Measurements from ENCODE around the gene DEFB118.
"Not testable (repeated sequence)": the region's sequence is repeated elsewhere in the genome, so short reads cannot be mapped to it uniquely, and the experiment has no call there.

The DEFB118 gene, protein sequence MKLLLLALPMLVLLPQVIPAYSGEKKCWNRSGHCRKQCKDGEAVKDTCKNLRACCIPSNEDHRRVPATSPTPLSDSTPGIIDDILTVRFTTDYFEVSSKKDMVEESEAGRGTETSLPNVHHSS

GRCh38 chr20:31368301-31368700 lies at the start of gene DEFB118:
TSS of gene DEFB118 (plus strand) at chr20:31368601. CDS start at chr20:31368651, 50 bp downstream.
- DNase-seq: no peak

DNA sequence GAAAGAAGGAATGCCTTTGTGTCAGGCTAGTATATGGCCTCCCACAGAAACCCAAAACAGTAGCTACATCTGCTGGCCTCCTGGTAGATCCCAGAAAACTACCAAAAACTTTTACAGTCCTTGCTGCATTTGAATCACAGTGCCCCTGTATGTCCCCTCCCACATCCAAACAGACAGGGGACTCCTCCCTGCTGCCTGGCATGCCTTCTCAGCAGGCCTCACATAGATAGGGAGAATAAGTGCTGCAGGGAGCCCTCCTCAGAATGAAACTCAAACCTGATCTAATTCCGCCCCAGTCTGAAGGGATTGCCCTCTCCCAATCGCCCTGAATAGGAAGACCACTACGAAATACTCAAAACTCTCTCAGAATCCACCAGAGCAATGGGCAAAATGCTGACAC lies 45.9 kb upstream of the DEFB118 start:
- DNase-seq: no peak

DNA sequence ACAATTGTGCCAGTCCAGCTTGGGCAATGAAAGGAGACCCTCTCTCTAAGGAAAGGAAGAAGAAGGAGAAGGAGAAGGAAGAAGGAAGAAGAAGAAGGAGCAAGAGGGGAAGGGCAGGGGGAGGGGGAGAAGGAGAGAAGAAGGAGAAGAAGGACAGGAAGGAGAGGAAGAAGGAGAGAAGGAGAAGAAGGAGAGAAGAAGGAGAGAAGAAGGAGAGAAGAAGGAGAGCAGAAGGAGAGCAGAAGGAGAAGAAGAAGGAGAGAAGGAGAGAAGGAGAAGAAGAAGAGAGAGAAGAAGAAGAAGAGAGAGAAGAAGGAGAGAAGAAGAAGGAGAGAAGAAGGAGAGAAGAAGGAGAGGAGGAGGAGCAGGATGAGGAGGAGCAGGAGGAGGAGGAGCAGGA lies 37.5 kb upstream of the DEFB118 start:
- DNase-seq: no peak

DNA sequence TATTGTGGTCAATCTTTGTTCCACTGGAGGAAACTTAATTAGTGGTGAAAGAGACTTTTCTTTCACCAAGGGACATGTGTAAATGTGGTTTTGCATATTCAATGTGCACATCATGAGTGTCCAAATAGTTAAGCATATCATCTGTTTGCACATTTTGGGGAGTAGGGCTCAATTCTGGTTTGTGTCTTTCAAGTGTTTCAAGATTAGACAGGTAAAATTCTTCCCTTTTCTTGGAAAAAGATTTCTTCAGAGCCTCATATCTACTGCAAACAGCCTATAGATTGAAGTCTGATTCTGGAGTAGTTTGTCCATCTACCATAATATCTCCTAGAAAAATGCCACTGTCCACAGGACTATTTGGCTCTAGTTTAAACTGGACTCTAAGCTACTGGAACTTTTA lies 26.9 kb upstream of the DEFB118 start:
- DNase-seq: no peak

GRCh38 chr20:31355981-31356380 lies 12.4 kb upstream of the DEFB118 start:
- no peak for DNase-seq

- DNase-seq: no peak
Measured at GRCh38 chr20:31363295-31363694, 5.1 kb upstream of the DEFB118 start.

GRCh38 chr20:31364272-31364671 lies 4.1 kb upstream of the DEFB118 start:
- DNase-seq: not testable (repeated sequence)

GRCh38 chr20:31374346-31374745 lies 5.9 kb downstream of the DEFB118 start:
- DNase-seq: no peak

GRCh38 chr20:31390490-31390889 lies 22.1 kb downstream of the DEFB118 start, which contains the start of gene DEFB119:
TSS of gene DEFB119 (minus strand) at chr20:31390590. CDS start at chr20:31390483, 107 bp downstream.
- DNase-seq: no peak

DNA sequence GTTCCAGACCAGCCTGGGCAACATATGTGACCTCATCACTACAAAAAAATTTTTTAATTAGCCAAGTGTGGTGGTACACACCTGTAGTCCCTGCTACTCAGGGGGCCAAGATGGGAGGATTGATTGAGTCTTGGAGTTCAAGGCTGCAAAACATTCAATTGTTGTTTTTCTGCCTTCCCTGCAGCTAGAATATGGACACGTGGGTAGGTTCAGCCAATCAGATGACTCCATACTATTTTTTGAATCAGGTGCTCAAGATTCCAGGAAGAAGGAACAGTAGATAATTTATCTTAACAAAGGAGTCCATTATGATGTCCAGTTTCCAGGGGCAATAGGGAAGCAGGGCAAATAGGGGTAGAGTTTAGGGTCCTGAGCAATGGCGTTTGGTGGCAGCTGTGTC lies 24.4 kb downstream of the DEFB118 start:
- DNase-seq: no peak

GRCh38 chr20:31394900-31395299 lies 26.5 kb downstream of the DEFB118 start:
- DNase-seq: no peak

GRCh38 chr20:31403886-31404285 lies 35.5 kb downstream of the DEFB118 start:
- no peak for DNase-seq

DNA sequence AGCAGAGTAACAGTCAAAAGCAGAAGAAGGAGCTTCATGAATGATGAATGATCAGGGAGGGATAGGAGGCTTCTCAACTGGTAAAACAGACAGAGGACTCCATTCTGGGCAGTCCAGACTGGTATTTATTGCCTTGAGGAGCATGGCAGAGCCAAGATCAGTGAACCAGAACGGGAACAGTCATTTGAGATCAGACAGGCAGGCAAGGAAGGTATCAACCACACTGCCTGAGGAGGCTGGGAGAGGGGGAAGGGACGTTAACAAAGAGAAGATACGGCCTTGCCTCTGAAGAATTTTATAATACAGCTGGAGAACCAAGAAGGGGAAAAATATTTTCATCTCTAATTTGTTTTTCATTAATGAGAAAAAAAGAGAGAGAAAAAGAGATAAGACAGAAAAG lies 37.7 kb downstream of the DEFB118 start, which contains the start of gene DEFB121:
DEFB121 (minus strand) TSS at position 101 of the 400 bp plus-strand sequence; CDS start at position 38, 63 bp downstream.
- no peak for DNase-seq

- no peak for DNase-seq
Measured at GRCh38 chr20:31410011-31410410, 41.6 kb downstream of the DEFB118 start.

DNA sequence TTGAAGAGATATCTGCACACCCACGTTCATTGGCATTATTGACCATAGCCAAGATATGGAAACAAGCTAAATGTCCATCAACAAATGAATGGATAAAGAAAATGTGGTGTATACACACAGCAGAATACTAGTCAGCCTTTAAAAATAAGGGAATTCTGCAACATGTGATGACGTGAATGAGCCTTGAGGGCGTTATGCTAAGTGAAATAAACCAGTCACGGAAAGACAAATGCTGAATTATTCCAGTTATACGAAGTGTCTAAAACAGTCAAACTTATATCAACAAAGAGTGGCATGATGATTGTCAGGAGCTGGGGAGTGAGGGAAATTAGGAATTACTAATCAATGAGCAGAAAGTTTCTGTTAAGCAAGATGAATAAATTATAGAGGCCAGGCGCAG lies 46.0 kb downstream of the DEFB118 start:
- no peak for DNase-seq

DNA sequence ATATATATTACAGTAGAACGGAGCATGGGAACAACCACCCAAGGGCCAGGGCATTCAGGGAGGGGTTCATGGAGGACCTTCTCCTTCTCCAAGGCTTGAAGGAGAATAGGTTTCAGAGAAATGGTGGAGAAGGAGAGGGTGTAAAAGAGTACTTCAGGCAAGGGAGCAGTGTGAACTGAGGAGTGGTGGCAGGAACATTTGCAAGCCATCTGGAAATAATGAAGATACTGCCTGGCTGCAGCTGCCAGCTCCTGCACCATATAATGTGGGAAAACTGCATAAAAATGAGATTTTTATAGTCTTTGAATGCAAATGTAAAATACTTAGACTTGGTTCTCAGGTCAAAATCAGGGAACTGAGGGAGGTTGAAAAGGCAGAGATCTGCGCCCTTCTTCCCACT lies 47.3 kb downstream of the DEFB118 start:
- no peak for DNase-seq

DNA sequence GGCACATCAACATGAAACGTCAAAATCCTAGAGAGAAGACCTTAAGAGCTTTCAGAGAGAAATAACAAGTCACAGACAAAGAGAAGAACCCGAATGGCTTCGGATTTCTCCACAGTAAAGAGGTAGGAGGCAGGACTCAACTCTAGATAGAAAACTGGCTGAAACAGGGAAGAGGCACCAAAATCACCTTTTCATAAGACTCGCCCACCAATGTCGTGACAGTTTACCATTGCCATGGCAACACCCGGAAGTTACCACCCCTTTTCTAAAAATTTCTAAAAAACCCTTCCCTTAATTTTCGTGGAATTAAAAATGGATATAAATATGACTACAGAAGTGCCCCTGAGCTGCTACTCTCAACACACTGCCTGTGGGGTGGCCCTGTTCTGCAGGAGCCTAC lies 49.9 kb downstream of the DEFB118 start:
- no peak for DNase-seq

Measured in RPMI8226 (cell line).